ENCODE results near the gene CROCC2.

CROCC2 gene

GRCh38 chr2:241003830-241004564, 97.9 kb downstream of the CROCC2 start:
- DNase-seq = no peak

DNA sequence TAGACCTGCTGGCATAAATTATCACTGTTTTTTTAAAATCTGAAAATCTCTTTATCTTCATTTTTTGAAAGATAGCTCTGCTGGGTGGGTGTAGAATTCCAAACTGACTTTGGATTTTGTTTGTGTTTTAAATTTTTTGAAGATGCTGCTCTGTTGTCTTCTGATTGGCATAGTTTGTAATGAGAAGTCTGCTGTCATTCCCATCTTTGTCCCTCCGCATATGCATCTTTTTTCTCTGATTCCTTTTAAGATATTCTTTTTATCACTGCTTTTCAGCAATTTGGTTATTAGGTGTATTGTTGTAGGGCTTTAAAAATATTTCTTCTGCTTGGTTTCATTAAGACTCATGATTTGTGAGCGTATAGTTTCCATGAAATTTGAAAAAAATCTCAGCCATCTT, 99.4 kb downstream of the CROCC2 start:
- no peak for DNase-seq

DNA sequence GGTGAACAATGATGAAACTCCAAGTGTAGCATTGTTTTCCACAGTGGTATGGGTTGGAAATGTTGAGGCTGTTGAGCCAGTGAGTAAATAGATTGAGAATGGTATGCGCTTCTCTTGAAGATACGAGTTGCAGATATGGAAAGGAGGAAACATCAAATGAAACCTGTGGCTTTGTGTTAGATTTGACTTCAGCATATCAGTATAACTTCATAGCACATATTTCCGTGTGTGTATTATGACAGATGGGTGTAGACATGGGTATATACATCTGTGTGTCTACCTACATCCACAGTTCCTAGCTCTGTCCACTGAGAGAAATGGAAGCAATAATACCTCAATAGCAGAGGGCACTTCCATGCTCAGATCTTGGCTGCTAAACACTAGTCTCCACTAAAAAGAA, 100.3 kb downstream of the CROCC2 start:
- no peak for DNase-seq

- DNase-seq = no peak
Observed at GRCh38 chr2:241007111-241007510, 101.0 kb downstream of the CROCC2 start.

GRCh38 chr2:241007880-241008710, 102.0 kb downstream of the CROCC2 start:
- DNase-seq = no peak

DNA sequence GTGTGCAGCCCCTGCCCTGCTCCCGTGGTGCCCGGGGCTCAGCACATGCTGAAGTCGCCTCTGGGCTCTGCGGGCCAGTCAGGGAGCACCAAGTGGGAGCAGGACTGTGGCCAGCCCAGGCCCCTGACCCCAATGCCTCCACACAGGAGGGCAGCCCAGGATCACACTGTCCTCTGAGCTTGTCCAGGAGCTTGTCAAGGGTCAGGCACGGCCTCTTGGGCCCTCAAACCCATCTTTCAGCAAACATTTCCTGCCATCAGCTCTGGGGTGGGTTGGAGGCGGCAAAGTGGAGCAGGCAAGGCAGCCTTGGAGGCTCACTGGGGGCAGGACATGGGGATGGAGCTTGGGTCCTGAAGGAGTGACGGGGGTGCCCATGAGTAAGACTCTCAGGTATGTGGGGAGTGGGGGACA, 102.6 kb downstream of the CROCC2 start:
- DNase-seq = no peak

DNA sequence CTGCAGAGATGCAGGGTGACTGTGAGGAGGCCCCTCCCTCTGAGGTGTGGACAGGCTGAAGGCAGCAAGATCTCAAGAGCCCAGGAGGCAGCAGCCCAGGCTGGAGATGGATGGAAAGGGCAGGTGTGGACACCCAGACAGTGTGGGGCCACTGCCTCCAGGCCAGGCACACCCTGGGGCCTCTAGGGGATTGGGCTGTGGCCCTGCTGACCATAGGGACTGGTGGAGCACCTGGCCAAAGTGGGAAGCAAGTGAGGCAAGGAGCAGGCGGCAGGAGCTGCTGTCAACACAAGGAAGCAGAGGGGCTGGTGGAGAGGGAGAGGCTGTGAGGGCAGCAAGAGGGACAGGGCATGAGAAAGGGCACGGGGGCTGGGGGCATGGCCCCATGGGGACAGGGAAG, 103.1 kb downstream of the CROCC2 start:
- no peak for DNase-seq

DNA sequence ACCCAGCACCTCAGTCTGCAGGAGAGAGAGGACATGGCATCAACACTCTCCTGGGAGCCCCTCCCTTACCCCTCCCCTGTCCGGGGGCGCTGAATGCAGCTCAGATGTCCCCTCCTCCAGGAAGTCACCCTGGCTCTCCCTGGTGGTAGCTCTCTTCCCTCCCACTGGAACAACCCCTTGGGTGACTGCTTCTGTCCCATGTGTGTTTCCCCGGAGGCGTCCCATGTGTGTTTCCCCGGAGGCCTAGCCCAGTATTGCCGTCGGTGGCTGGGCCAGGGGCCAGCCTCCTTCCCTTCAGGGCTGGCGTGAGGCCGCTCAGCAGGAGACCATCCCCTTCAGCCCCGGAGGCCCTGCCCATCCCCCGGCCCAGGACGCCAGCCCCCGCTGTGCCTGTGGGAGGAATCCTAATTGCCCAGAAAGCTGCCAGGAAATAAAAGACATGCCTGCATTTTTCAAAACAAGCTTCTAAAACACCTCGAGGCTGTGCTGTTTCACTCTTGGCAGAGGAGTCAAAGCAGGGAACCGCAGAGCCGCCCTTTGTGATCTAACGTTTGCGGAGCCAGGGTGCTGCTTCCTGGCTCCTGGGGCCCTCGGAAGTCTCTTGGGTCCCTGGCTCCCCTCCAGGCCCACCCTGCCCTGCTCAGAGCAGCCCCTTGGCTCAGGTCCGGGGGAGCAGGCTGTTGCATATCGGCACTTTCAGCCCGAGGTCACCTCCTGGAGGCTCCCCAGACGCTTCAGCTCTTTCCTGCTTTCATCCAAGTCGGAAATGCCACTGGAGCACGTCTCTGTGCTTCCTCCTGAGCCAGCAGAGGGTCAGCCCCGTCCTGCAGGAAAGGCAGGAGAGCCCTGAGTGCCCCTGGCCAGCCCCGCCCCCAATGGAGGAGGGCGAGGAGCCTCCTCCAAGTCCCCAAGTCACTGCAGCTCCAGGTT, 103.7 kb downstream of the CROCC2 start:
- peak in 2 of 4 experiments; percentile 20 to 44 for DNase-seq

GRCh38 chr2:241010531-241011295, 104.6 kb downstream of the CROCC2 start:
- no peak for DNase-seq

- no peak for DNase-seq
Observed at GRCh38 chr2:241011296-241011600, 105.1 kb downstream of the CROCC2 start.

DNA sequence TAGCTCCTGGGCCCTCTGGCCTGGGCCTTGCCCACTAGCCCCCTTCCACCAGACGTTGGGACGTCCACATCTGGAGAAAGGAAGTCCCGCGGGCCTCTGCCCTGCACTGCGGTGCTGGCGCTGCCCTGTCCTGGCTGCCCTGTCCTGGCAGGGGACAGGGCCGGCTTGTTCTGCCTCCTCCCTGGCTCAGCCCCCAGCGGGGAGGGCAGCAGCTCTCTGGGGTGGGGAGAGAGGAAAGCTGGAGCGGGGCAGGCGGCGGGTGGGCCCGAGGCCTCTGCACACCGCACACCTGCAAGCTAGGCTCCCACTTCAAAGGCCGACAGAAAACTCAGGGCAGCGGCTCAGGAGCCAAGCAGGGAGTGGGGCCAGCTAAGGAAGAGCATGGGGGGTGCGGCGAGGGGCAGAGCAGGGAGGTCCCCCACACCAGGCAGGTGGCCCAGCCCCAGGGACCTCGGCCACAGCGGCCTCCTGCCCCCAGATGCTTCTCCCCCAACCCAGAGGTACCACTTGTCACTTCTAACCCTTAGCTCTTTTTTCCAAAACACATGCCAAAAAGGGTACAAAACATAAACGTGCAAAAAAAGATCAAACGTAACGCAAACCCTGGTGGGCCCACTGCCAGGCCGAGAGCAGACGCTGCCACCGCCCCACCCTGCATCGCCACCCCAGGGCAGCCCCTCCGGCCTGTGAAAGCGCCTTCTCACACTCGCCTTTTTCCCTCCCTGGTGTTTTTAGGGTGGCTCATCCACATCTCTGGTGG, 105.8 kb downstream of the CROCC2 start:
- no peak for DNase-seq

- no peak for DNase-seq
Observed at GRCh38 chr2:241014224-241014623, 108.1 kb downstream of the CROCC2 start.

- no peak for DNase-seq
Observed at GRCh38 chr2:241014764-241015163, 108.6 kb downstream of the CROCC2 start.

DNA sequence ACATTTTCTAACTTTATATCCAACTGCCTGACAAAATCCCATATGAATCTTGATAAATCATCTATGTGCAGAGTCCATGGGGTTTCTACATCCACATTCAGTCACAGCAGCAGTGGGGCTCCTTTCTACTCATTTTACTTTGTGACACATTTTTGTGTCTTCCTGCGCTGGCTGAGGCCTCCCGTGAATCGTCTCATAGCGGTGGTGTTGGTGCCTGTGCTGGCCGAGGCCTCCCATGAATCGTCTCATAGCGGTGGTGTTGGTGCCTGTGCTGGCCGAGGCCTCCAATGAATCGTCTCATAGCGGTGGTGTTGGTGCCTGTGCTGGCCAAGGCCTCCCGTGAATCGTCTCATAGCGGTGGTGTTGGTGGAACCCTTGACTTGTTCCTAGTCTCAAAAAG, 109.3 kb downstream of the CROCC2 start:
- no peak for DNase-seq

DNA sequence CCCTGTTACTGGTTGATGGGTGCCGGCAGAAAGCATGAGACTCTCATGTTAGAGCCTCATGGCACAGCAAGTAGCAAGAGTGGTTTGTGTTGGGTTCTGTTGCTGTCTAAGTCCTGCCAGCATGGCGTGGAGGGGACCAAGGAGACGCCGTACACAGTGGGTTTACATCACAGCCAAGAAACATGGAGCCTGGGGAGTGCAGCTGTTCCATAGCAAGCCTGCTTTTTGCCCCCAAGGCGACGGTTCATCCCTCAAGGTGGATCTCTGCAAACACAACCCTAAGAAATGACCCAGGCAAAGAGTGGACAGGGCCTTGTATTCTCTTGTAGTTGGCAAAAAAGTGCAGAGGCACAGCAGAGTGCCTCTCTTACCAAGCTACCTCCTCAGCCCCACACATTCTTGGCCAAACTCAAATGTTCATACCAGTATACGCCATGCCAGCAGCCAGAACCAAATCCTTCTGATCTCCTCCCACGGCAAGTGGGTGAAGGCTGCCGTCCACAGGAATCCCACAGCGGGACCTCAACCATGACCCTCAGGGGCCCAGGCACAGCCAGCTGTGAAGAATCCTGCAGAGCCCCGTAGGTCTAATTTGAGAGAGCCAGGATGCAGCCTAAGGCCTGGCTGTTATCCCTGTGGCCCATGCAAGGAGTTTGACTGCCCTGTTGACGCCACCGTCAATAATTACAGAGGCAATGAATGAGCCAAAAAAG, 111.2 kb downstream of the CROCC2 start:
- DNase-seq = no peak

DNA sequence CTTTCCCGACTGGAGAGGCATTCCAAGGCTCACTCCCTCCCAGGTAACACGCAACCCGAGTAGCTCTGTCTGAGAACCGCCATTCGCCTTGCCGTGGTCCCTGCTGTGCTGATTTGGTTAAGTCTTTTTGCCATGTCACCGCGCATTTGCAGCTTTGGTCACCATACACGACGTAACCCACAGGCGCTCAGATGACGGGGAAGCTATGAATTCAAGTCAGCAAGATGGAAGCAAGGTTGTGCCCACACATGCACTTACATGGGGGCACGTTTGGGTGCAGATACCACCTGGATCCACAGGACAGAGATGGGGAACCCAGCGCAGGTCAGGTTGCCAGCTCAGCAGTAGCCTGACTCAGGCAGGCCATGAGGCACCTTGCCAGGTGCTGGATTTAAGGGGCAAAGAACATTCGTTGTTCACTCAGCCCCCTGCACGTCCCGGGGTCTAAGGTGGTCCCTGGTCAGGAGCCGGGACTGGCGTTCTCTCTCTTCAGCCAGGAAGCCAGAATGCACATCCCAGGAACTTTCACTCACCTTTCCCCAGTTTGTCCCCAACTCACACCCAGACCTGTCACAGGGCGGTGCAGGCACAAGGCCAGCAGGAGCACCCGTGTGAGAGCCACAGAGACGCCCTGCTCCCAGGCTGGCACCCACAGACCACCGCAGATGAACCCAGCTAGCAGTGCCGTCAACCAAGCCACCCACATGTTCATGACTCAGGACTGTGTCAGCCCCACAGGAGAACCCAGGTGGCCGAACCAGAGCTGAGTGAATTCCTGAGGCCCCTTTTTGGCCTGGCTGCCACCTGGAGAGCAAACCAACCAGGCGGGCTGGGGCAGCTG, 112.1 kb downstream of the CROCC2 start:
- no peak for DNase-seq

- DNase-seq = no peak
Observed at GRCh38 chr2:241019441-241020139, 113.5 kb downstream of the CROCC2 start.

DNA sequence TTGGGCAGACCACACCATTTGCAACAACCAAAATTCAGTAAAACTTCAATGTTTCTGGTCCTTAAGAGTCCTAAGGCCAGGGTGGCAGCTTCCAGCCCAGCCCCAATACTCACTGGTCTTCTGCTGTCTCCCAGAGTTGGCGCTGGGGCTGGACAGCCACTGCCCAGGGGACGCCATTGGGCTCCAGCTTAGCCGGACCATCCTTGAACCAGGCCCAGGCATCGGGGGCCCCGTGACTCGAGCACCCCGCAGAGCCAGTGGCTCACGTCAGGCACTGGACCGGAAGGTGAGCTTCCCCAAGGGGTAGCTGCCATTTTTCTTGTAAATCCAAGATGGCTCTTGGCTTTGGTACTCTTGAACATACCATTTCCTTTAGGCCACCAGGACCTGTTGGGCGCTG, 114.1 kb downstream of the CROCC2 start:
- no peak for DNase-seq

DNA sequence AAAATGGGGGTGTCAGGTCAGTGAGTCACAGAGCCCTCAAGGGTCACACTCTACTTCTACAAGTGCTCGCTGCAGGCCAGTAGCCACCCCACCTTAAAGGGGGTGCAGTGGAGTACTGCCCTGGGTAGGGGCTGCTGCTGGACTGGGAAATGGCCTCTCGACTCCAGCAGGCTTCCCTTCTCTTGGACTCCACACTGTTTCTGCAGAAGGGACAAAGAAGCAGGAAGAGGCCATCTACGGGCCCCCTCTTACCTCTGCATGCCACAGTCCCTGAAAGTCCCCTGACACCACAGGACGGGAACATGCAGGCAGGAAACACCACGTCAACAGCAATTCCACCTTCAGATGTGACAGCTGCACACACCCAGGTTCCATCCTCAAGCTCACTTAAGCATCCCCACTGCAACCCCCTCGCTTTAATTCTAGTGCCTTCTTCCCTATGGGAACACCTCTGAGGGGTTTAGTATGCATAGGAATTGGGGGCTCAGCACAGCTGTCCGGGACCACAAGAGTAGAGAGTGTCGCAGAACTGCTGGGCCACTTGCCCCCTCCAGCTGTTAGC, 114.6 kb downstream of the CROCC2 start:
- DNase-seq = no peak

Data from activated naive CD4-positive, alpha-beta T cell (primary cell).